Mucosa of descending colon (tissue), 3 donors: ENCODE data around the gene ATXN7. TPM values are rescaled to one million over a fixed set of nuclear protein-coding genes. Genes with fewer than 3 reads are reported as not detected.

Experiments
- ATAC-seq: fragments of 200-7000 bp; cut with Tn5 transposase; one replicate; pipeline ENCODE4 v1.9.1; 2020; ENCODE audit warnings: mild to moderate bottlenecking, moderate library complexity
- DNase-seq, 3 donors: peaks; one replicate each; pipeline ENCODE4 v3.0.0-alpha.2; 2020
- H3K36me3 ChIP-seq: fragments of 200-600 bp; one replicate; pipeline ENCODE4 v1.8.0; 2021; ENCODE audit warnings: low read depth, mild to moderate bottlenecking
- H3K4me1 ChIP-seq: fragments of 200-600 bp; one replicate; pipeline ENCODE4 v1.8.0; 2021; ENCODE audit warnings: low read depth, mild to moderate bottlenecking
- H3K4me3 ChIP-seq: fragments of 200-600 bp; one replicate; pipeline ENCODE4 v1.8.0; 2021; ENCODE audit warnings: mild to moderate bottlenecking
- H3K9me3 ChIP-seq: fragments of 200-600 bp; one replicate; pipeline ENCODE4 v1.8.0; 2021; ENCODE audit warnings: mild to moderate bottlenecking
- intact Hi-C, 2 donors: fragments of 100-400 bp; cut with DNase I in 1 of 2; cut with micrococcal nuclease in 1 of 2; formaldehyde crosslinking; loops; one replicate each; pipeline versions ENCODE4 v1.11.0 to v1.11.1; 2022; cut with DNase I, micrococcal nuclease
- total RNA-seq, 3 donors: library from RNA; stranded (reverse); fragmentation: NEBNext Ultra II Directional in 2 of 3; extraction: Animal tissue kit (Norgen Biotek cat#: 25700) in 2 of 3; gene quantifications; one replicate each; pipeline versions ENCODE4 v1.2.1 to v1.2.4, GENCODE V29; 2021 to 2023
- TF ChIP-seq, protein P1 (sequence below): fragments of 200-600 bp; IDR thresholded peaks from one replicate; pipeline ENCODE4 v1.8.0; 2022; ENCODE audit warnings: antibody characterized with exemption, mild to moderate bottlenecking
- donor health status: DM: no; HTN: no; CAD: no; lungs with moderate emphysema.
- donor health status: DM: no; HTN: no; CAD: no.
- donor health status: DM: no; HTN: yes; CAD: no.

Gene ATXN7
- total RNA-seq, 3 donors from 2014 or later: 41.2 to 57.4 (median 41.5) TPM

- DNase-seq (no peak), ATAC-seq (no peak)
- intact Hi-C loops: no loop called here
- no peak overlapping the region for H3K4me3 ChIP-seq
- H3K36me3 ChIP-seq: no peaks in the 10 kb centered on the region
- peaks cover 2% of the 10 kb centered on the region for H3K4me1 ChIP-seq
- H3K9me3 ChIP-seq: no peaks in the 10 kb centered on the region
- TF ChIP-seq, protein P1, sequence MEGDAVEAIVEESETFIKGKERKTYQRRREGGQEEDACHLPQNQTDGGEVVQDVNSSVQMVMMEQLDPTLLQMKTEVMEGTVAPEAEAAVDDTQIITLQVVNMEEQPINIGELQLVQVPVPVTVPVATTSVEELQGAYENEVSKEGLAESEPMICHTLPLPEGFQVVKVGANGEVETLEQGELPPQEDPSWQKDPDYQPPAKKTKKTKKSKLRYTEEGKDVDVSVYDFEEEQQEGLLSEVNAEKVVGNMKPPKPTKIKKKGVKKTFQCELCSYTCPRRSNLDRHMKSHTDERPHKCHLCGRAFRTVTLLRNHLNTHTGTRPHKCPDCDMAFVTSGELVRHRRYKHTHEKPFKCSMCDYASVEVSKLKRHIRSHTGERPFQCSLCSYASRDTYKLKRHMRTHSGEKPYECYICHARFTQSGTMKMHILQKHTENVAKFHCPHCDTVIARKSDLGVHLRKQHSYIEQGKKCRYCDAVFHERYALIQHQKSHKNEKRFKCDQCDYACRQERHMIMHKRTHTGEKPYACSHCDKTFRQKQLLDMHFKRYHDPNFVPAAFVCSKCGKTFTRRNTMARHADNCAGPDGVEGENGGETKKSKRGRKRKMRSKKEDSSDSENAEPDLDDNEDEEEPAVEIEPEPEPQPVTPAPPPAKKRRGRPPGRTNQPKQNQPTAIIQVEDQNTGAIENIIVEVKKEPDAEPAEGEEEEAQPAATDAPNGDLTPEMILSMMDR: no peak
Observed at GRCh38 chr3:64049832-64050231, 186.2 kb downstream of the ATXN7 start.

Other genes with a start within 250 kb of the ATXN7 start
- gene SNTN, start 211.2 kb upstream of the ATXN7 start, total RNA-seq: under 1 TPM in 1 of 3 donors, not detected in 2; 0.36 TPM
- not detected for gene C3orf49, start 44.6 kb upstream of the ATXN7 start, total RNA-seq
- 10 to 100 TPM; 47.9 to 63.7 (median 57.3) TPM for gene THOC7, start 62 bp upstream of the ATXN7 start, total RNA-seq
- not detected for gene SCAANT1, start 48.5 kb downstream of the ATXN7 start, total RNA-seq
- 10 to 100 TPM; 39.1 to 61.8 (median 57.5) TPM for gene PSMD6, start 159.6 kb downstream of the ATXN7 start, total RNA-seq